Natural killer cell (primary cell): ENCODE results near the gene C1orf35. TPM values are rescaled to one million over a fixed set of nuclear protein-coding genes. Genes with fewer than 3 reads are reported as not detected.

Experiments used
- ATAC-seq, 3 donors: fragments of 150-1000 bp in 2 of 3; fragments of 200-7000 bp in 1 of 3; cut with Tn5 transposase; 1 replicate in 1 of 3; 2 replicates in 2 of 3; pipeline ENCODE4 v1.10.0; 2021; ENCODE audit warnings: mild to moderate bottlenecking in 2 of 3, moderate library complexity in 2 of 3
- DNase-seq, 2 donors: peaks; one replicate each; pipeline versions ENCODE4 v3.0.0 to v3.0.0-alpha.2; 2013 to 2021; ENCODE audit warnings: mixed read lengths in 1 of 2
- H3K27ac ChIP-seq: one replicate; pipeline ENCODE4 v1.5.1; 2013; ENCODE audit warnings: mild to moderate bottlenecking, low read length
- H3K27me3 ChIP-seq: one replicate; pipeline ENCODE4 v1.6.1; 2013; ENCODE audit warnings: low read length; ENCODE audit not compliant: control insufficient read depth, insufficient read depth
- H3K36me3 ChIP-seq: one replicate; pipeline ENCODE4 v1.6.1; 2013; ENCODE audit warnings: low read length; ENCODE audit not compliant: control insufficient read depth, insufficient read depth
- H3K4me1 ChIP-seq: one replicate; pipeline ENCODE4 v1.6.1; 2013; ENCODE audit warnings: low read length; ENCODE audit not compliant: control insufficient read depth, insufficient read depth
- H3K4me3 ChIP-seq: one replicate; pipeline ENCODE4 v1.5.1; 2013; ENCODE audit warnings: low read length
- H3K9me3 ChIP-seq: one replicate; pipeline ENCODE4 v1.6.1; 2013; ENCODE audit warnings: low read length; ENCODE audit not compliant: control insufficient read depth, insufficient read depth
- H3K27ac Mint-ChIP-seq, 2 donors: one replicate each; pipeline ENCODE4 v1.8.0; 2022; ENCODE audit warnings: mild to moderate bottlenecking in 2 of 2, mixed read lengths in 2 of 2, moderate library complexity in 1 of 2
- H3K27me3 Mint-ChIP-seq, 2 donors: one replicate each; pipeline ENCODE4 v1.8.0; 2022; ENCODE audit warnings: low read depth in 2 of 2, mixed read lengths in 2 of 2
- H3K36me3 Mint-ChIP-seq: one replicate; pipeline ENCODE4 v1.8.0; 2022; ENCODE audit warnings: mixed read lengths
- H3K4me1 Mint-ChIP-seq, 2 donors: one replicate each; pipeline ENCODE4 v1.8.0; 2022; ENCODE audit warnings: mixed read lengths in 2 of 2
- H3K4me3 Mint-ChIP-seq: one replicate; pipeline ENCODE4 v1.8.0; 2022; ENCODE audit warnings: mild to moderate bottlenecking, moderate library complexity, mixed read lengths
- H3K9me3 Mint-ChIP-seq, 2 donors: one replicate each; pipeline ENCODE4 v1.8.0; 2022; ENCODE audit warnings: mixed read lengths in 2 of 2
- CTCF ChIP-seq: fragments of 200-600 bp; IDR thresholded peaks from one replicate; pipeline ENCODE4 v1.8.0; 2022; ENCODE audit warnings: antibody characterized with exemption
- WGBS: methylation state at CpG from one replicate; pipeline ENCODE4 v1.1.7; 2013; ENCODE audit warnings: missing lambda C conversion rate; ENCODE audit not compliant: insufficient coverage; 5-methylcytosine and 5-hydroxymethylcytosine counted together
- intact Hi-C: fragments of 100-400 bp; cut with micrococcal nuclease; formaldehyde crosslinking; loops from one replicate; pipeline ENCODE4 v1.14.2; 2022
- total RNA-seq, 4 donors: library from RNA; stranded (reverse); fragments of 120-200 nt in 1 of 4; gene quantifications; one replicate each; pipeline versions ENCODE4 v1.2.3 to v1.2.4, GENCODE V29; 2013 to 2022

Gene C1orf35
- total RNA-seq, 3 donors from 2014 or later (not counting 1 experiment from before 2014, with no cell fraction given): 18.9 to 21.6 (median 19.6) TPM

GRCh38 chr1:228096416-228097332, 6.5 kb downstream of the C1orf35 start:
- Mint-ChIP-seq H3K4me1 (peaks cover 54 to 59% of the 10 kb centered on the region in 2 donors), H3K27ac (peak overlapping the region; percentile 65 to 72), H3K36me3 (peaks cover 7% of the 10 kb centered on the region), H3K4me3 (no peak overlapping the region), H3K27me3 (no peaks in the 10 kb centered on the region), H3K9me3 (peaks cover 3 to 8% of the 10 kb centered on the region in 2 donors)
- peaks cover 13% of the 10 kb centered on the region for H3K9me3 ChIP-seq
- peak in 1 of 2 donors; percentile 9 for DNase-seq
- ATAC-seq: no peak
- H3K27me3 ChIP-seq: no peaks in the 10 kb centered on the region
- intact Hi-C loops: no loop called here
- peaks cover 53% of the 10 kb centered on the region for H3K4me1 ChIP-seq
- H3K4me3 ChIP-seq: no peak overlapping the region
- 94% methylated on average over 11 of the region's 13 CpGs for WGBS
- no peak for TF ChIP-seq CTCF
- no peak overlapping the region for H3K27ac ChIP-seq
- peaks cover 39% of the 10 kb centered on the region for H3K36me3 ChIP-seq

DNA sequence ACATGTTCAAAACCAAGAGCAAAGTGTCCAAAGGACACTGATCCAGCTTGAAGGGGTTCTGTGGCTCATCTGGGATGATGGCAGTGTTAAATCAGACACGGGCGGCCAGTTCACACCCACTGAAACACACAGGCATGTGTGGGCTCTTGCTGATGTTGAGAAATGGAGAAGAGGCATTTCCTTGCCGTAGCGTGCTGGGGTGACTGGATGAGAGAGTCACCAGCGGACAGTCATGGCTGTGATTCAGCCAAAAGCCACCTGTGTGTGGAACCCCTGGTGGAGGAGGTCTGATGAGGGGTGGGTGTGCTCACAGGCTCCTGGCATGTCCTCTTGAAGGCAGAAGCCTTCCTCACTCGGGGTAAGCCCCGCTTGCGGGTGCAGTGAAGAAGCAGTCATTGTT, 7.2 kb downstream of the C1orf35 start:
- peaks cover 54 to 61% of the 10 kb centered on the region in 2 donors for H3K4me1 Mint-ChIP-seq

DNA sequence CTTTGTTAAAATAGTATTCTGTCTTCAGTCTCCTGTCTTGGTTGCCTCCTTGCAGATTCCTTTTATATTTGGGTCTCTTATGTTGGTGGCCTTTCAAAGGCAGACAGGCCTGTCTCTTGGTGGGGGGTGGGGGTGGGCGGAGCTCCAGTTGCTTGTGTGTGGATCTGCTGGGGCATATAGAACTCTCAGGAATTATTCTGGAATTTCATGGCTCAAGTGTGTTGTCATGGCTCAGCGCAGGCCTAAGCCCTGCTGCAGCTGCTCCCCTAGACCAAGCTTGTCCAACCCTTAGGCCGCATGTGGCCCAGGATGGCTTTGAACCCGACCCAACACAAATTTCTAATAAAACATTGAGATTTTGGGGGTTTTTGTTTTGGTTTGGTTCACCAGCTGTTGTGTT, 8.0 kb downstream of the C1orf35 start:
- Histone ChIP-seq H3K4me1 (peaks cover 59% of the 10 kb centered on the region), H3K9me3 (peaks cover 13% of the 10 kb centered on the region), H3K36me3 (peaks cover 37% of the 10 kb centered on the region), H3K27me3 (no peaks in the 10 kb centered on the region), H3K4me3 (no peak overlapping the region), H3K27ac (no peak overlapping the region)
- ATAC-seq (no peak), DNase-seq (no peak)
- Mint-ChIP-seq H3K4me1 (peaks cover 62 to 68% of the 10 kb centered on the region in 2 donors), H3K9me3 (peaks cover 3 to 8% of the 10 kb centered on the region in 2 donors), H3K27me3 (no peaks in the 10 kb centered on the region), H3K27ac (peak overlapping the region; percentile 43 to 63), H3K36me3 (peaks cover 7% of the 10 kb centered on the region), H3K4me3 (no peak overlapping the region)
- intact Hi-C loops: no loop called here
- TF ChIP-seq CTCF: no peak
- WGBS: 100% methylated on average over 3 of the region's 4 CpGs

More for the DNA sequence above, 7.2 kb downstream of the C1orf35 start:
- Histone ChIP-seq H3K36me3 (peaks cover 39% of the 10 kb centered on the region), H3K27ac (no peak overlapping the region), H3K9me3 (peaks cover 13% of the 10 kb centered on the region), H3K27me3 (no peaks in the 10 kb centered on the region), H3K4me1 (peaks cover 53% of the 10 kb centered on the region), H3K4me3 (no peak overlapping the region)
- H3K36me3 Mint-ChIP-seq: peaks cover 7% of the 10 kb centered on the region
- no peak for TF ChIP-seq CTCF
- ATAC-seq (no peak), DNase-seq (peak in 1 of 2 donors; percentile 9)
- H3K4me3 Mint-ChIP-seq: peak overlapping the region; percentile 2
- WGBS: 92% methylated on average over 8 of the region's 8 CpGs
- peak overlapping the region; percentile 43 to 63 for H3K27ac Mint-ChIP-seq
- peaks cover 3 to 8% of the 10 kb centered on the region in 2 donors for H3K9me3 Mint-ChIP-seq
- no peaks in the 10 kb centered on the region for H3K27me3 Mint-ChIP-seq
- intact Hi-C loops: no loop called here
